MCF 10A (cell line): ENCODE data around the gene CPNE6. TPM values are rescaled to one million over a fixed set of nuclear protein-coding genes. Genes with fewer than 3 reads are reported as not detected.
"Not testable (repeated sequence)": the region's sequence is repeated elsewhere in the genome, so short reads cannot be mapped to it uniquely, and the experiment has no call there.

ENCODE experiments used
- BruUV-seq: library from RNA; stranded (reverse); fragments of 400-500 nt; replicated peaks from 2 replicates; lab custom pipeline; 2021; lab: Mats Ljungman, UMichigan
- CTCF ChIA-PET: fragments of 300-600 bp; sonication (Branson Sonifier 250); formaldehyde crosslinking; extraction: SDS; loops from one replicate; lab custom pipeline; 2021; ENCODE audit warnings: antibody characterized with exemption, inconsistent platforms; lab: Yijun Ruan, JAX
- POLR2A ChIA-PET: fragments of 300-600, 350-650 bp; sonication (Branson Sonifier 250); formaldehyde crosslinking; extraction: SDS; loops from one replicate; lab custom pipeline; 2020; ENCODE audit warnings: antibody characterized with exemption, inconsistent platforms; lab: Yijun Ruan, JAX
- DNase-seq: peaks from one replicate; pipeline ENCODE4 v3.0.0-alpha.2; 2018; ENCODE audit not compliant: unreplicated experiment
- H3K27ac Mint-ChIP-seq: one replicate; pipeline ENCODE4 v1.8.0; 2022; ENCODE audit warnings: mild to moderate bottlenecking, low read depth, mixed read lengths; ENCODE audit not compliant: unreplicated experiment
- H3K27me3 Mint-ChIP-seq: one replicate; pipeline ENCODE4 v1.8.0; 2022; ENCODE audit warnings: mixed read lengths; ENCODE audit not compliant: insufficient read depth, unreplicated experiment
- H3K36me3 Mint-ChIP-seq: one replicate; pipeline ENCODE4 v1.8.0; 2022; ENCODE audit warnings: mild to moderate bottlenecking, moderate library complexity, mixed read lengths; ENCODE audit not compliant: insufficient read depth, unreplicated experiment
- H3K4me1 Mint-ChIP-seq: one replicate; pipeline ENCODE4 v1.8.0; 2022; ENCODE audit warnings: mixed read lengths; ENCODE audit not compliant: insufficient read depth, unreplicated experiment
- H3K4me3 Mint-ChIP-seq: one replicate; pipeline ENCODE4 v1.8.0; 2022; ENCODE audit warnings: mild to moderate bottlenecking, moderate library complexity, mixed read lengths; ENCODE audit not compliant: unreplicated experiment
- H3K9me3 Mint-ChIP-seq: one replicate; pipeline ENCODE4 v1.8.0; 2022; ENCODE audit warnings: mixed read lengths; ENCODE audit not compliant: unreplicated experiment
- intact Hi-C: fragments of 100-400 bp; cut with micrococcal nuclease; formaldehyde crosslinking; loops from 2 replicates; pipeline ENCODE4 v1.14.1; 2022
- total RNA-seq: library from RNA; stranded (reverse); gene quantifications from 2 replicates; pipeline ENCODE4 v1.2.3, GENCODE V29; 2022
- TF ChIP-seq, protein P1 (sequence below): fragments of 200-600 bp; IDR thresholded peaks from one replicate; pipeline ENCODE4 v1.8.0; 2022; ENCODE audit warnings: antibody characterized with exemption, mild to moderate bottlenecking; ENCODE audit not compliant: unreplicated experiment

The CPNE6 gene
- total RNA-seq, 1 experiment from 2014 or later = not detected

DNA sequence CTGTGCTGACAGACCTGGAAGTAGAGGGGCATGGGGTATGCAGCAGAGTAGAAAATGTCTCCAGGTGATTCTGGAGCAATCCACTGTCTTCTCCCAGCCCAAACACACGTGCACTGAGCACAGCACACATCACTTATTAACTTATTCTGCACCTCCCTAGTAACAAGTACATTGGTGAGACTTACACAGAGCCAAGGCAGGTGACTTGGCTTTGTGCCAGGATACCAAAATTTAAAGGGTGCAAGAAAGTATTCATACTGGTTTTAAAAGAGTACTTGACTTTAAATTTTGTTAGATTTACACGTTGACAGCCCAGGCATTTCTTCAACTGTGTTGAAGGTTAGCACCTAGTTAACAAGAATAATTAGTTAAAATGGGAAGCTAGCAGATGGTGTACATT is 30.7 kb upstream of the CPNE6 start:
- CTCF ChIA-PET = interaction anchor here (4.2 kb wide), 1 partner anchor 50 kb away, joined by 19 read pairs; no protein-coding TSS in a partner anchor

DNA sequence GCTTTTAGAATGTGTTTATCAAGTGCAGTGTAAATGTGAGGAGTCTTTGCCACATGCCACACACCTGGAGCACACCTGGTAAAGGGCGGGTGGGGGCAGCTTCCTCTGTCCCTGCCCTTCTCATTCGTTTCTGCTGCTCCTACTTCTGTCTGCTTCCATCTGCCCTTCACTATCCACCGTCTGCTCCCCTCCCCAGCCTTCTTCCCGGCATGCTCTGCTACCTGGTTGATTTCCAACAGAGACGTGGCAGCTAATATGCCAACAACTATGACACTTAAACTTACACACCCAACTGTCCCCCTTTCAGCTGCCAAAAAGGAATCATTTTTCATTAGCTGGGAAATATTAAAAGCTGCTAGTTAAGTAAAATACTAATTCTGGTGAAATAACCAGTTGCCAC is 28.6 kb upstream of the CPNE6 start:
- H3K27ac Mint-ChIP-seq = no peak overlapping the region
- H3K4me3 Mint-ChIP-seq = no peak overlapping the region
- ChIA-PET POLR2A (interaction anchor here (0.7 kb wide), 1 partner anchor 56 kb away, joined by 3 read pairs; no protein-coding TSS in a partner anchor), CTCF (interaction anchor here (0.6 to 4.2 kb wide), 5 partner anchors 18 to 1070 kb away, joined by 3 to 19 read pairs (median 3); no protein-coding TSS in a partner anchor)
- DNase-seq = no peak
- H3K27me3 Mint-ChIP-seq = peaks cover 19% of the 10 kb centered on the region
- no TSS peak for BruUV-seq
- TF ChIP-seq, protein P1, sequence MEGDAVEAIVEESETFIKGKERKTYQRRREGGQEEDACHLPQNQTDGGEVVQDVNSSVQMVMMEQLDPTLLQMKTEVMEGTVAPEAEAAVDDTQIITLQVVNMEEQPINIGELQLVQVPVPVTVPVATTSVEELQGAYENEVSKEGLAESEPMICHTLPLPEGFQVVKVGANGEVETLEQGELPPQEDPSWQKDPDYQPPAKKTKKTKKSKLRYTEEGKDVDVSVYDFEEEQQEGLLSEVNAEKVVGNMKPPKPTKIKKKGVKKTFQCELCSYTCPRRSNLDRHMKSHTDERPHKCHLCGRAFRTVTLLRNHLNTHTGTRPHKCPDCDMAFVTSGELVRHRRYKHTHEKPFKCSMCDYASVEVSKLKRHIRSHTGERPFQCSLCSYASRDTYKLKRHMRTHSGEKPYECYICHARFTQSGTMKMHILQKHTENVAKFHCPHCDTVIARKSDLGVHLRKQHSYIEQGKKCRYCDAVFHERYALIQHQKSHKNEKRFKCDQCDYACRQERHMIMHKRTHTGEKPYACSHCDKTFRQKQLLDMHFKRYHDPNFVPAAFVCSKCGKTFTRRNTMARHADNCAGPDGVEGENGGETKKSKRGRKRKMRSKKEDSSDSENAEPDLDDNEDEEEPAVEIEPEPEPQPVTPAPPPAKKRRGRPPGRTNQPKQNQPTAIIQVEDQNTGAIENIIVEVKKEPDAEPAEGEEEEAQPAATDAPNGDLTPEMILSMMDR = no peak
- no peaks in the 10 kb centered on the region for H3K36me3 Mint-ChIP-seq
- no peaks in the 10 kb centered on the region for H3K9me3 Mint-ChIP-seq
- no peaks in the 10 kb centered on the region for H3K4me1 Mint-ChIP-seq
- intact Hi-C loops = no loop called here

More for the DNA sequence above, 30.7 kb upstream of the CPNE6 start:
- Mint-ChIP-seq H3K36me3 (no peaks in the 10 kb centered on the region), H3K4me1 (no peaks in the 10 kb centered on the region), H3K4me3 (no peak overlapping the region), H3K27ac (no peak overlapping the region), H3K27me3 (peaks cover 8% of the 10 kb centered on the region), H3K9me3 (no peaks in the 10 kb centered on the region)
- TF ChIP-seq, protein P1 = no peak
- POLR2A ChIA-PET = no interaction called here
- intact Hi-C loops = no loop called here
- DNase-seq = no peak
- no TSS peak for BruUV-seq

DNA sequence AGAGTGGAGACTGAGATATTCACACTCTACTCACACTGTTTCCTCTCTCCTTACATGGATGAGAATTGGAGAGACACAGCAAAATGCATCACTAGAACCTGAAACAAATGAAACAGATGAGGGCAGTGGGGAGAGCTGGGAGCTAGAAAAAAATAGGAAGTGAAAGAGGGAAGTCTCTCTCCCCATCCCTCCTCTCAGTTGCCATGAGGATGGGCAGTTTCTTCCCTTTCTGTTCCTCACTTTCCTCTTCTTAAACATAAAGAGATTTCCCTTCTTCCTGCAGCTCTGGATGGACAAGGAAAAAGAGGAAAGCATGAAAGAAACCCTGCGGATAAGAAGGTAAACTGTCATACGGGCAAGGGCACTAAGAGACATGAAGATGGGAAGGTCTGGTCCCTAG is 22.4 kb upstream of the CPNE6 start:
- Mint-ChIP-seq H3K27me3 (peaks cover 71% of the 10 kb centered on the region), H3K4me1 (peaks cover 12% of the 10 kb centered on the region)
- POLR2A ChIA-PET, intact Hi-C loops, BruUV-seq, H3K27ac Mint-ChIP-seq, H3K4me3 Mint-ChIP-seq, H3K9me3 Mint-ChIP-seq, DNase-seq, H3K36me3 Mint-ChIP-seq: not testable (repeated sequence)
- CTCF ChIA-PET = interaction anchor here (1.3 to 1.6 kb wide), 2 partner anchors 9 to 11 kb away, joined by 3 read pairs; no protein-coding TSS in a partner anchor

DNA sequence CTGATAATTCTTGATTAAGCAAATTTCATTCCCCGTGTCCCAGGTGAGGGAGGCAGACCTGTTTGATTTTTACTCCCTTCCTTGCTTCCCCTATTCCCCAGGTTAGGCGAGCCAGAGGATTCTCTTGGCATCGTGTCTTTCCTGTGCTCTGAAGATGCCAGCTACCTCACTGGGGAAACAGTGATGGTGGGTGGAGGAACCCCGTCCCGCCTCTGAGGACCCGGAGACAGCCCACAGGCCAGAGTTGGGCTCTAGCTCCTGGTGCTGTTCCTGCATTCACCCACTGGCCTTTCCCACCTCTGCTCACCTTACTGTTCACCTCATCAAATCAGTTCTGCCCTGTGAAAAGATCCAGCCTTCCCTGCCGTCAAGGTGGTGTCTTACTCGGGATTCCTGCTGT is 20.6 kb upstream of the CPNE6 start:
- H3K9me3 Mint-ChIP-seq, BruUV-seq, H3K36me3 Mint-ChIP-seq, DNase-seq, CTCF ChIA-PET, intact Hi-C loops, POLR2A ChIA-PET, H3K27ac Mint-ChIP-seq: not testable (repeated sequence)
- Mint-ChIP-seq H3K4me3 (peak overlapping the region; percentile 61), H3K4me1 (peaks cover 12% of the 10 kb centered on the region), H3K27me3 (peaks cover 80% of the 10 kb centered on the region)

DNA sequence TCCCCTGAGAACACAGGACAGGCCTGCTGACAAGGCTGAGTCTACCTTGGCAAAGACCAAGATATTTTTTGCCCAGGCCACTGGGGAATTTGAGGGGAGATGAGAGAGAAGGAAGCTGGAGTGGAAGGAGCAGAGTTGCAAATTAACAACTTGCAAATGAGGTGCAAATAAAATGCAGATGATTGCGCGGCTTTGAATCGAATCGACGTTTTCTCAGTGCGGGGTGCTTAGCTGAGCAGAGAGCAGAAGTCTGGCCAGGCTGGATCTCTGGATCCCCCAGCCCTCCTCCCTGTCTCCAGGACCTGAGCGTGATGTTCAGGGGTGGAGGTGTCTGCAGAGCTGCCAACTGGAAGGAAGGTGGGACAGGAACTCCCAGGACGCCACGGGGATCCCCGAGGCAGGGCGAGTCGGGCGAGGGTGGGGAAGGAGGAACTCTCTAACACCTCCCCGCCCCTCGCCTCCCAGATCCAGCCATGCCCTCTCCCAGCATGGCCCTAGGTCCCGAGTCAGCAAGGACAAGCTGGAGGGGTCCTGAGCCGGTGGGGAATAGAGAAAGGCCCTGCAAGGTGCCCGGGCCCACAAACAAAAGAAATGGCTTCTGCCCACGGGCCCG is 20.1 kb upstream of the CPNE6 start:
- Mint-ChIP-seq H3K27ac (no peak overlapping the region), H3K36me3 (peaks cover 9% of the 10 kb centered on the region), H3K4me3 (peak overlapping the region; percentile 61), H3K9me3 (no peaks in the 10 kb centered on the region), H3K27me3 (peaks cover 80% of the 10 kb centered on the region), H3K4me1 (peaks cover 12% of the 10 kb centered on the region)
- ChIA-PET CTCF (interaction anchor here (0.8 to 1.1 kb wide), 4 partner anchors 17 to 267 kb away, joined by 3 to 7 read pairs (median 4); partner anchors contain the start of gene IRF9), POLR2A (interaction anchor here (1.4 kb wide), 1 partner anchor 30 kb away, joined by 6 read pairs; no protein-coding TSS in a partner anchor)
- BruUV-seq = no TSS peak
- TF ChIP-seq, protein P1 = no peak
- no peak for DNase-seq
- intact Hi-C loops = no loop called here
